Naive B cell (primary cell): ENCODE results near the gene PICALM. TPM values are rescaled to one million over a fixed set of nuclear protein-coding genes. Genes with fewer than 3 reads are reported as not detected.

ENCODE experiments used
- ATAC-seq, 2 donors: fragments of 150-1000 bp; cut with Tn5 transposase; 2 replicates each; pipeline ENCODE4 v1.10.0; 2021; ENCODE audit warnings: low read depth in 2 of 2, mild to moderate bottlenecking in 2 of 2, moderate library complexity in 2 of 2
- DNase-seq: peaks from one replicate; pipeline ENCODE4 v3.0.0; 2022
- H3K27ac Mint-ChIP-seq, 6 donors: one replicate each; pipeline ENCODE4 v1.8.0; 2020 to 2022; ENCODE audit warnings: mild to moderate bottlenecking in 6 of 6, mixed read lengths in 6 of 6, moderate library complexity in 5 of 6, inconsistent platforms in 2 of 6
- H3K27me3 Mint-ChIP-seq, 3 donors: one replicate each; pipeline ENCODE4 v1.8.0; 2021 to 2022; ENCODE audit warnings: mixed read lengths in 3 of 3, mild to moderate bottlenecking in 1 of 3
- H3K36me3 Mint-ChIP-seq, 2 donors: one replicate each; pipeline ENCODE4 v1.8.0; 2020 to 2022; ENCODE audit warnings: mixed read lengths in 2 of 2, inconsistent platforms in 1 of 2, mild to moderate bottlenecking in 1 of 2
- H3K4me1 Mint-ChIP-seq, 3 donors: one replicate each; pipeline ENCODE4 v1.8.0; 2020 to 2022; ENCODE audit warnings: mixed read lengths in 3 of 3, inconsistent platforms in 1 of 3, mild to moderate bottlenecking in 1 of 3, moderate library complexity in 1 of 3
- H3K4me3 Mint-ChIP-seq, 8 donors: one replicate each; pipeline ENCODE4 v1.8.0; 2020 to 2022; ENCODE audit warnings: mild to moderate bottlenecking in 8 of 8, mixed read lengths in 8 of 8, moderate library complexity in 8 of 8, inconsistent platforms in 2 of 8
- H3K9me3 Mint-ChIP-seq, 7 donors: one replicate each; pipeline ENCODE4 v1.8.0; 2020 to 2022; ENCODE audit warnings: mixed read lengths in 7 of 7, mild to moderate bottlenecking in 5 of 7, inconsistent platforms in 2 of 7, moderate library complexity in 1 of 7
- polyA plus RNA-seq, 6 donors: library from polyadenylated mRNA; unstranded; fragments of 300-500 nt; fragmentation: Illumina TruSeq; gene quantifications; one replicate each; pipeline ENCODE4 v1.2.3, GENCODE V29; 2021; ENCODE audit warnings: low read depth in 6 of 6

Gene PICALM
- polyA plus RNA-seq, 6 donors from 2014 or later, result 13.3 to 20.2 (median 16.9) TPM

GRCh38 chr11:86021377-86021776 is 47.5 kb downstream of the PICALM start:
- H3K4me1 Mint-ChIP-seq, result peaks cover 5 to 18% (median 18%) of the 10 kb centered on the region in 3 donors
- no peak overlapping the region for H3K4me3 Mint-ChIP-seq
- peak overlapping the region in 2 of 6 donors; percentile 21 to 69 for H3K27ac Mint-ChIP-seq
- no peaks in the 10 kb centered on the region for H3K9me3 Mint-ChIP-seq
- ATAC-seq (peak in 1 of 2 donors; percentile 35), DNase-seq (no peak)
- no peaks in the 10 kb centered on the region for H3K27me3 Mint-ChIP-seq
- peaks cover 13 to 28% of the 10 kb centered on the region in 2 donors for H3K36me3 Mint-ChIP-seq

GRCh38 chr11:86018249-86018648 is 50.6 kb downstream of the PICALM start:
- Mint-ChIP-seq H3K9me3 (no peaks in the 10 kb centered on the region), H3K4me3 (no peak overlapping the region), H3K36me3 (peaks cover 15 to 27% of the 10 kb centered on the region in 2 donors), H3K27ac (peak overlapping the region in 1 of 6 donors; percentile 85), H3K27me3 (no peaks in the 10 kb centered on the region), H3K4me1 (peaks cover 9 to 25% (median 14%) of the 10 kb centered on the region in 3 donors)
- DNase-seq (no peak), ATAC-seq (no peak)

GRCh38 chr11:86016451-86016850 is 52.4 kb downstream of the PICALM start:
- Mint-ChIP-seq H3K27ac (peak overlapping the region in 5 of 6 donors; percentile 3 to 69 (median 40)), H3K4me3 (no peak overlapping the region), H3K36me3 (peaks cover 17 to 18% of the 10 kb centered on the region in 2 donors), H3K27me3 (no peaks in the 10 kb centered on the region), H3K4me1 (peaks cover 9 to 18% (median 12%) of the 10 kb centered on the region in 3 donors), H3K9me3 (no peaks in the 10 kb centered on the region)
- no peak for DNase-seq
- ATAC-seq, result no peak

- Mint-ChIP-seq H3K9me3 (no peaks in the 10 kb centered on the region), H3K27me3 (no peaks in the 10 kb centered on the region), H3K27ac (peak overlapping the region in 3 of 6 donors; percentile 13 to 40 (median 17))
Measured at GRCh38 chr11:86015699-86016098, 53.2 kb downstream of the PICALM start.

GRCh38 chr11:86014221-86014620 is 54.7 kb downstream of the PICALM start:
- no peaks in the 10 kb centered on the region for H3K27me3 Mint-ChIP-seq
- peaks cover 16 to 18% of the 10 kb centered on the region in 2 donors for H3K36me3 Mint-ChIP-seq
- peaks cover 0 to 12% (median 10%) of the 10 kb centered on the region in 3 donors for H3K4me1 Mint-ChIP-seq
- H3K27ac Mint-ChIP-seq, result peak overlapping the region in 2 of 6 donors; percentile 34 to 37
- ATAC-seq, result no peak
- no peak for DNase-seq
- no peaks in the 10 kb centered on the region for H3K9me3 Mint-ChIP-seq
- H3K4me3 Mint-ChIP-seq, result no peak overlapping the region

More at GRCh38 chr11:86015699-86016098, 53.2 kb downstream of the PICALM start:
- no peak for ATAC-seq
- Mint-ChIP-seq H3K4me3 (no peak overlapping the region), H3K4me1 (peaks cover 1 to 14% (median 12%) of the 10 kb centered on the region in 3 donors), H3K36me3 (peaks cover 15 to 18% of the 10 kb centered on the region in 2 donors)
- no peak for DNase-seq

- no peak overlapping the region for H3K27ac Mint-ChIP-seq
- H3K27me3 Mint-ChIP-seq, result no peaks in the 10 kb centered on the region
- no peaks in the 10 kb centered on the region for H3K9me3 Mint-ChIP-seq
- ATAC-seq (no peak), DNase-seq (no peak)
- H3K4me3 Mint-ChIP-seq, result no peak overlapping the region
- peaks cover 0 to 12% (median 10%) of the 10 kb centered on the region in 3 donors for H3K4me1 Mint-ChIP-seq
- peaks cover 16 to 18% of the 10 kb centered on the region in 2 donors for H3K36me3 Mint-ChIP-seq
Measured at GRCh38 chr11:86013713-86014112, 55.2 kb downstream of the PICALM start.

GRCh38 chr11:86011175-86011574 is 57.7 kb downstream of the PICALM start:
- H3K36me3 Mint-ChIP-seq, result peaks cover 12 to 22% of the 10 kb centered on the region in 2 donors
- H3K4me1 Mint-ChIP-seq, result peaks cover 0 to 8% (median 5%) of the 10 kb centered on the region in 3 donors
- no peak overlapping the region for H3K4me3 Mint-ChIP-seq
- ATAC-seq (no peak), DNase-seq (no peak)
- no peaks in the 10 kb centered on the region for H3K27me3 Mint-ChIP-seq
- no peaks in the 10 kb centered on the region for H3K9me3 Mint-ChIP-seq
- no peak overlapping the region for H3K27ac Mint-ChIP-seq

- DNase-seq, result no peak
- no peak for ATAC-seq
- H3K4me1 Mint-ChIP-seq, result no peaks in the 10 kb centered on the region
- H3K27ac Mint-ChIP-seq, result no peak overlapping the region
- no peaks in the 10 kb centered on the region for H3K27me3 Mint-ChIP-seq
- no peaks in the 10 kb centered on the region for H3K9me3 Mint-ChIP-seq
- H3K4me3 Mint-ChIP-seq, result no peak overlapping the region
- peaks cover 14 to 19% of the 10 kb centered on the region in 2 donors for H3K36me3 Mint-ChIP-seq
Measured at GRCh38 chr11:86003654-86004053, 65.2 kb downstream of the PICALM start.

GRCh38 chr11:86002431-86002830 is 66.5 kb downstream of the PICALM start:
- H3K4me3 Mint-ChIP-seq, result no peak overlapping the region
- DNase-seq, result no peak
- H3K27me3 Mint-ChIP-seq, result no peaks in the 10 kb centered on the region
- H3K27ac Mint-ChIP-seq, result peak overlapping the region in 1 of 6 donors; percentile 61
- H3K4me1 Mint-ChIP-seq, result no peaks in the 10 kb centered on the region
- ATAC-seq, result no peak
- H3K9me3 Mint-ChIP-seq, result no peaks in the 10 kb centered on the region
- peaks cover 13 to 14% of the 10 kb centered on the region in 2 donors for H3K36me3 Mint-ChIP-seq

- peaks cover 0 to 4% (median 3%) of the 10 kb centered on the region in 3 donors for H3K4me1 Mint-ChIP-seq
- H3K27me3 Mint-ChIP-seq, result no peaks in the 10 kb centered on the region
- peaks cover 0 to 5% of the 10 kb centered on the region in 2 donors for H3K36me3 Mint-ChIP-seq
- no peak for DNase-seq
- no peaks in the 10 kb centered on the region for H3K9me3 Mint-ChIP-seq
- ATAC-seq, result no peak
- H3K4me3 Mint-ChIP-seq, result no peak overlapping the region
- H3K27ac Mint-ChIP-seq, result peak overlapping the region in 1 of 6 donors; percentile 24
Measured at GRCh38 chr11:85991508-85991907, 77.4 kb downstream of the PICALM start.

- Mint-ChIP-seq H3K27me3 (no peaks in the 10 kb centered on the region), H3K4me1 (peaks cover 0 to 4% (median 3%) of the 10 kb centered on the region in 3 donors), H3K36me3 (no peaks in the 10 kb centered on the region), H3K9me3 (no peaks in the 10 kb centered on the region), H3K4me3 (no peak overlapping the region), H3K27ac (peak overlapping the region in 1 of 6 donors; percentile 35)
- DNase-seq (no peak), ATAC-seq (no peak)
Measured at GRCh38 chr11:85989746-85990145, 79.1 kb downstream of the PICALM start.

- no peaks in the 10 kb centered on the region for H3K9me3 Mint-ChIP-seq
- ATAC-seq (no peak), DNase-seq (no peak)
- no peak overlapping the region for H3K4me3 Mint-ChIP-seq
- H3K27ac Mint-ChIP-seq, result peak overlapping the region in 5 of 6 donors; percentile 15 to 91 (median 55)
- peaks cover 6% of the 10 kb centered on the region in 2 donors for H3K36me3 Mint-ChIP-seq
- H3K27me3 Mint-ChIP-seq, result no peaks in the 10 kb centered on the region
- H3K4me1 Mint-ChIP-seq, result peaks cover 0 to 4% (median 3%) of the 10 kb centered on the region in 3 donors
Measured at GRCh38 chr11:85988780-85989179, 80.1 kb downstream of the PICALM start.

- Mint-ChIP-seq H3K27ac (peak overlapping the region in 2 of 6 donors; percentile 33 to 75), H3K36me3 (peaks cover 0 to 14% of the 10 kb centered on the region in 2 donors)
Measured at GRCh38 chr11:85977751-85978160, 91.1 kb downstream of the PICALM start.

GRCh38 chr11:85976525-85976924 is 92.4 kb downstream of the PICALM start:
- ATAC-seq, result no peak
- H3K4me3 Mint-ChIP-seq, result no peak overlapping the region
- DNase-seq, result no peak
- no peak overlapping the region for H3K27ac Mint-ChIP-seq
- H3K4me1 Mint-ChIP-seq, result no peaks in the 10 kb centered on the region
- H3K27me3 Mint-ChIP-seq, result no peaks in the 10 kb centered on the region
- peaks cover 0 to 14% of the 10 kb centered on the region in 2 donors for H3K36me3 Mint-ChIP-seq
- no peaks in the 10 kb centered on the region for H3K9me3 Mint-ChIP-seq

More at GRCh38 chr11:85977751-85978160, 91.1 kb downstream of the PICALM start:
- Mint-ChIP-seq H3K4me3 (no peak overlapping the region), H3K4me1 (no peaks in the 10 kb centered on the region), H3K27me3 (no peaks in the 10 kb centered on the region), H3K9me3 (no peaks in the 10 kb centered on the region)
- ATAC-seq (no peak), DNase-seq (no peak)
